Measurements from ENCODE around the gene PALM.
A peak's percentile ranks its signal among the peaks of the same experiment; 100 is the strongest.
"Not testable (repeated sequence)": the region's sequence is repeated elsewhere in the genome, so short reads cannot be mapped to it uniquely, and the experiment has no call there.

The PALM gene, protein sequence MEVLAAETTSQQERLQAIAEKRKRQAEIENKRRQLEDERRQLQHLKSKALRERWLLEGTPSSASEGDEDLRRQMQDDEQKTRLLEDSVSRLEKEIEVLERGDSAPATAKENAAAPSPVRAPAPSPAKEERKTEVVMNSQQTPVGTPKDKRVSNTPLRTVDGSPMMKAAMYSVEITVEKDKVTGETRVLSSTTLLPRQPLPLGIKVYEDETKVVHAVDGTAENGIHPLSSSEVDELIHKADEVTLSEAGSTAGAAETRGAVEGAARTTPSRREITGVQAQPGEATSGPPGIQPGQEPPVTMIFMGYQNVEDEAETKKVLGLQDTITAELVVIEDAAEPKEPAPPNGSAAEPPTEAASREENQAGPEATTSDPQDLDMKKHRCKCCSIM

GRCh38 chr19:708154-709143 lies at the start of gene PALM:
TSS of gene PALM (plus strand) at chr19:708935. CDS start at chr19:709147, 212 bp downstream.
- H3K27ac ChIP-seq (ENCODE audit: low read depth, low read length) = no peak within 1 kb of the TSS
- no peaks in the 10 kb centered on the region for H3K36me3 ChIP-seq (ENCODE audit: control insufficient read depth, insufficient read depth, low read length)
- peak within 1 kb of the TSS; percentile 64 for H3K4me3 ChIP-seq (ENCODE audit: low read depth, low read length)
- H3K4me1 ChIP-seq (ENCODE audit: control insufficient read depth, insufficient read depth, low read length) = peaks cover 23% of the 10 kb centered on the region
- H3K9ac ChIP-seq (ENCODE audit: low read length) = no peak within 1 kb of the TSS
- peaks cover 4% of the 10 kb centered on the region for H3K27me3 ChIP-seq (ENCODE audit: control insufficient read depth, insufficient read depth, low read length)
- peaks cover 7% of the 10 kb centered on the region; the same call in 1 of the 2 replicates for H3K9me3 ChIP-seq (ENCODE audit: control insufficient read depth, insufficient read depth, low read depth, low read length)

DNA sequence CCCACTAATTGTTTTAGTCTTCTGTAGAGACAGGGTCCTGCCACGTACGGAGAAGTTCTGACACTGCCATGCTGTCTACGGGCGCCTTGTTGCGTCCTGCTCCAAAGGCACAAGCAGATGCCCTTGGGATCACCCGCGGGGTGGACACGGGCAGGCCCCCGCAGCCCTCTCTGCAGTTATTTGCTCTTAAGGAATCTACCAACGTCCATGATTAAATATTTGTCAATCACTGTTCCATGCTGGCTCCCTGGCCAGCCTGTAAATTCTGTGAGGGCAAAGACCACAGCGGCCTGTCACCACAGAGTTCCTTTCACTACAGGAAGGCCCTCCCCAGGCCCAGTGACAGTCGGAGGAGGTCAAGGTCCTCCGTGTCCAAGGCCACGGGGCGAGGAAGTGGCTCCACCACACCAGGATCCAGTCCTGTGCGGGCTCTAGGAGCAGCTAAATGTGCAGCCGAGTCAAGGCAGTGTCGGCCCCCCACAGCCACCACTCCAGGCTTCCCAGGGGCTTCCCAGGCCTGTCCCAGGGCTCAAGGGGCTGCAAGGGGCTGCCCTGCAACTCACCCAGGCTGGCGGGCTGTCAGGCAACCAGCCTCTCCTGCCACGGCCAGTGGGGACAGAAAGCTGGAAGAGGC lies 47.8 kb upstream of the PALM start:
- H3K27ac ChIP-seq (ENCODE audit: low read depth, low read length) = peak overlapping the region; percentile 96
- H3K4me1 ChIP-seq (ENCODE audit: control insufficient read depth, insufficient read depth, low read length) = peaks cover 21% of the 10 kb centered on the region
- H3K9ac ChIP-seq (ENCODE audit: low read length) = peak overlapping the region; percentile 96
- peaks cover 19% of the 10 kb centered on the region for H3K36me3 ChIP-seq (ENCODE audit: control insufficient read depth, insufficient read depth, low read length)
- H3K4me3 ChIP-seq (ENCODE audit: low read depth, low read length) = peak overlapping the region; percentile 83
- no peaks in the 10 kb centered on the region for H3K27me3 ChIP-seq (ENCODE audit: control insufficient read depth, insufficient read depth, low read length)
- no peaks in the 10 kb centered on the region for H3K9me3 ChIP-seq (ENCODE audit: control insufficient read depth, insufficient read depth, low read depth, low read length)

GRCh38 chr19:661427-662196 lies 47.1 kb upstream of the PALM start:
- H3K4me3 ChIP-seq (ENCODE audit: low read depth, low read length) = peak overlapping the region; percentile 83
- H3K4me1 ChIP-seq (ENCODE audit: control insufficient read depth, insufficient read depth, low read length) = peaks cover 21% of the 10 kb centered on the region
- H3K27me3 ChIP-seq (ENCODE audit: control insufficient read depth, insufficient read depth, low read length) = no peaks in the 10 kb centered on the region
- no peaks in the 10 kb centered on the region for H3K9me3 ChIP-seq (ENCODE audit: control insufficient read depth, insufficient read depth, low read depth, low read length)
- peaks cover 19% of the 10 kb centered on the region for H3K36me3 ChIP-seq (ENCODE audit: control insufficient read depth, insufficient read depth, low read length)
- peak overlapping the region; percentile 96 for H3K9ac ChIP-seq (ENCODE audit: low read length)
- H3K27ac ChIP-seq (ENCODE audit: low read depth, low read length) = peak overlapping the region; percentile 96

- Histone ChIP-seq H3K4me3 (ENCODE audit: low read depth, low read length) (peak overlapping the region; percentile 83), H3K9ac (ENCODE audit: low read length) (peak overlapping the region; percentile 96), H3K9me3 (ENCODE audit: control insufficient read depth, insufficient read depth, low read depth, low read length) (no peaks in the 10 kb centered on the region), H3K27me3 (ENCODE audit: control insufficient read depth, insufficient read depth, low read length) (no peaks in the 10 kb centered on the region), H3K4me1 (ENCODE audit: control insufficient read depth, insufficient read depth, low read length) (peaks cover 21% of the 10 kb centered on the region), H3K27ac (ENCODE audit: low read depth, low read length) (peak overlapping the region; percentile 96), H3K36me3 (ENCODE audit: control insufficient read depth, insufficient read depth, low read length) (peaks cover 13% of the 10 kb centered on the region)
These were observed 46.4 kb upstream of the PALM start for GRCh38 chr19:662207-662961.

- Histone ChIP-seq H3K9ac (ENCODE audit: low read length) (peak within 1 kb of the TSS; percentile 96), H3K27ac (ENCODE audit: low read depth, low read length) (peak within 1 kb of the TSS; percentile 96), H3K4me3 (ENCODE audit: low read depth, low read length) (peak within 1 kb of the TSS; percentile 83), H3K27me3 (ENCODE audit: control insufficient read depth, insufficient read depth, low read length) (no peaks in the 10 kb centered on the region), H3K9me3 (ENCODE audit: control insufficient read depth, insufficient read depth, low read depth, low read length) (no peaks in the 10 kb centered on the region), H3K36me3 (ENCODE audit: control insufficient read depth, insufficient read depth, low read length) (peaks cover 7% of the 10 kb centered on the region), H3K4me1 (ENCODE audit: control insufficient read depth, insufficient read depth, low read length) (peaks cover 21% of the 10 kb centered on the region)
These were observed 45.6 kb upstream of the PALM start, which contains the start of gene RNF126 for GRCh38 chr19:662962-663681. TSS of gene RNF126 (minus strand) at chr19:663214. CDS start at chr19:663121, 93 bp downstream.

DNA sequence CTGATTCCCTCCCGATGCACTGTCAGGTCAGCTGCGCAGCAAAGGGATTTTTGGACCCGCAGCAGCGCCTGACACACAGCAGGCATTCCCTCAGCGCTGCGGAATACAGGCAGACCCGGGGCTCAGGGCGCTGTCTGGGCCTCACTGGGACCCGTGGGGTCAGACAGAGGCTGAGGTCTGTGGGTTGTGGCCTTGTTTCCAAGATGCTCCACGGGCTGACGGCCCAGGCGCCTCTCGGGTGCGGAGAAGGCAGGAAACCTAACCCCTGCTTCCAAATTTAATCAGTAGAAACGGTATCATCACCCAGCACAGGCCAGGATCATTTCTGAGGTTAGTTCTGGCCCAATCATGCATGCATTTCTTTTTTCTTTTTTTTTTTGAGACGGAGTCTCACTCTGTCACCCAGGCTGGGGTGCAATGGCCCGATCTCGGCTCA lies 45.0 kb upstream of the PALM start:
- Histone ChIP-seq H3K27ac (ENCODE audit: low read depth, low read length) (no peak overlapping the region), H3K4me1 (ENCODE audit: control insufficient read depth, insufficient read depth, low read length) (peaks cover 21% of the 10 kb centered on the region), H3K27me3 (ENCODE audit: control insufficient read depth, insufficient read depth, low read length) (no peaks in the 10 kb centered on the region), H3K9ac (ENCODE audit: low read length) (peak overlapping the region; percentile 46), H3K9me3 (ENCODE audit: control insufficient read depth, insufficient read depth, low read depth, low read length) (no peaks in the 10 kb centered on the region), H3K4me3 (ENCODE audit: low read depth, low read length) (peak overlapping the region; percentile 59), H3K36me3 (ENCODE audit: control insufficient read depth, insufficient read depth, low read length) (peaks cover 2% of the 10 kb centered on the region)

DNA sequence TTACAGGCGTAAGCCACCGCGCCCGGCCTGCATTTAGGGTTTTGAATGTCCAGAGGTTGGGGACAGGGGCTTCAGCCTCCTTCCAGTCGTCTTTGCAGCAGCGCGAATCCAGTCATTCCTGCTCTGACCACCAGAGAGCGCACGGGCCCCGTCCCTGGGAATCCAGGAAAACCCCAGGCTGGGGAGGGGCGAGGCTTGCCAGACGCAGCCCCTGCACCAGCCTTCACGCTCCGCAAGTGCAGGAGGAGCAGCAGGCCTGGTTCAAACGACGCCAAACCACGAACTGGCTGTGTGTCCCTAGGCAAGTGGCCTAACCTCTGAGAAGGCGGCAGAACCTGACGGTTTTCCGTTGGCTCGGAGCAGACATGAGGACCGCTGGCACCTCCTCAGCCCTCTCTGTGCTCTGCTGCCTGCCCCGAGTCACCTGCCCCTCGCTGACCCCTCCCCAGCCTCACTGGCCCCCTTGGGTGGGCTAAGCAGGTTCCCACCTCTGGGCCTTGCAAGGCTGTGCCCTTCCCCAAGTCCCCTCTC lies 43.8 kb upstream of the PALM start:
- peaks cover 21% of the 10 kb centered on the region for H3K4me1 ChIP-seq (ENCODE audit: control insufficient read depth, insufficient read depth, low read length)
- H3K27me3 ChIP-seq (ENCODE audit: control insufficient read depth, insufficient read depth, low read length) = no peaks in the 10 kb centered on the region
- H3K27ac ChIP-seq (ENCODE audit: low read depth, low read length) = no peak overlapping the region
- H3K36me3 ChIP-seq (ENCODE audit: control insufficient read depth, insufficient read depth, low read length) = no peaks in the 10 kb centered on the region; the same call in 1 of the 2 replicates
- H3K4me3 ChIP-seq (ENCODE audit: low read depth, low read length) = no peak overlapping the region
- no peak overlapping the region for H3K9ac ChIP-seq (ENCODE audit: low read length)
- H3K9me3 ChIP-seq (ENCODE audit: control insufficient read depth, insufficient read depth, low read depth, low read length) = peaks cover 4% of the 10 kb centered on the region; the same call in 1 of the 2 replicates

DNA sequence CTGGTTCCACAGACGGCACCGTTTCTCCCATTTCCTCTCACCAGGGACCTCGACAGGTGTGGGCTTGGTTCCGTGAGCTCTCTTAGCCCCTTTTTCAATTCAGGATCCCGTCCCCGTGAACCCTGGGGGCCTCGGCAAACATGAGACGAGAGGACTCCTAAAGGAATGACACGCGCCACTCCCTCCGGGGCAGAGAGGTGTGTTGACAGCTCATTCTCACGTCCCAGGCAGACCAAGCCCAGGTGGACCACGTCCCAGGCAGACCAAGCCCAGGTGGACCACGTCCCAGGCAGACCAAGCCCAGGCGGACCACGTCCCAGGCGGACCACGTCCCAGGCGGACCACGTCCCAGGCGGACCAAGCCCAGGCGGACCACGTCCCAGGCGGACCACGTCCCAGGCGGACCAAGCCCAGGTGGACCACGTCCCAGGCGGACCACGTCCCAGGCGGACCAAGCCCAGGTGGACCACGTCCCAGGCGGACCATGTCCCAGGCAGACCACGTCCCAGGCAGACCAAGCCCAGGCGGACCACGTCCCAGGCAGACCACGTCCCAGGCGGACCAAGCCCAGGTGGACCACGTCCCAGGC lies 41.7 kb upstream of the PALM start:
- not testable (repeated sequence) for H3K4me1 ChIP-seq (ENCODE audit: control insufficient read depth, insufficient read depth, low read length); H3K36me3 ChIP-seq (ENCODE audit: control insufficient read depth, insufficient read depth, low read length); H3K9me3 ChIP-seq (ENCODE audit: control insufficient read depth, insufficient read depth, low read depth, low read length); H3K9ac ChIP-seq (ENCODE audit: low read length); H3K4me3 ChIP-seq (ENCODE audit: low read depth, low read length); H3K27me3 ChIP-seq (ENCODE audit: control insufficient read depth, insufficient read depth, low read length); H3K27ac ChIP-seq (ENCODE audit: low read depth, low read length)
